ENCODE data around the gene UBR4. TPM values are rescaled to one million over a fixed set of nuclear protein-coding genes. Genes with fewer than 3 reads are reported as not detected.

The UBR4 gene
- total RNA-seq, 1 experiment from 2014 or later: 107 TPM

DNA sequence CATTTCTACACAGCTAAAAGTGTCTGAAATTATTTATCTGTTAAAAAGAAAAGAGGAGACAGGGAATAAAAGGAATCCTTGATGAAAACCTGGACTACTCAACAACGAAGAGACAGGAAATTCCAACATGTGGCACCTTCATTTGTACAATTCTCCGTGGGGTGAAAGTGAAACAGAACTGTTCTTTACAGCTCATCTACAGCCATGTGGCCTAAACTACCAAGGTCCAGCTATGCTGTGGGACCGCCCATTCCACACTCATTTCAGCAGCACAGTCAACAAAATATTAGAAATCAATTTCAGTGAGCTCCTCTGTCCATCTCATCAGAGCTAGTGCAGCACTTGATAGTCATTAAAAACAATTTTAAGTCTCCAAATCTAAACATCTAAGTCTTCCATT, 44.0 kb downstream of the UBR4 start:
- H3K36me3 ChIP-seq (ENCODE audit: control insufficient read depth in 1 of 2, insufficient read depth in 2 of 2, low read length in 2 of 2): peaks cover 86 to 97% of the 10 kb centered on the region in 2 experiments
- no peak for TF ChIP-seq TCF7L2 (IDR thresholded peaks at IDR 0.05; ENCODE audit: borderline replicate concordance, extremely low read depth, insufficient read depth, insufficient read length)
- no peak for TF ChIP-seq SIN3A (IDR thresholded peaks at IDR 0.05; ENCODE audit: low read depth)
- TF ChIP-seq CBX3 (IDR thresholded peaks at IDR 0.05; ENCODE audit: low read depth): no peak
- TF ChIP-seq ATF3 (IDR thresholded peaks at IDR 0.05): no peak
- TF ChIP-seq POLR2AphosphoS5 (IDR thresholded peaks at IDR 0.05; ENCODE audit: low read depth, low read length): no peak
- no peak for TF ChIP-seq ZFX (IDR thresholded peaks at IDR 0.05)
- TF ChIP-seq SRF (IDR thresholded peaks at IDR 0.05; ENCODE audit: low read depth): no peak
- TF ChIP-seq MAX (IDR thresholded peaks at IDR 0.05): no peak
- TF ChIP-seq ELF1 (IDR thresholded peaks at IDR 0.05; ENCODE audit: borderline replicate concordance, low read depth): no peak
- TF ChIP-seq RAD21 (IDR thresholded peaks at IDR 0.05; ENCODE audit: low read depth): no peak
- no peak for TF ChIP-seq ZNF274 (IDR thresholded peaks at IDR 0.05; ENCODE audit: low read depth, low read length)
- TF ChIP-seq EZH2phosphoT487 (IDR thresholded peaks at IDR 0.05; ENCODE audit: borderline replicate concordance): no peak
- no peak for TF ChIP-seq FOSL1 (IDR thresholded peaks at IDR 0.05; ENCODE audit: low read depth)
- no peak for TF ChIP-seq YY1 (IDR thresholded peaks at IDR 0.05; ENCODE audit: extremely low read depth, insufficient replicate concordance, low read depth, low read length)
- TF ChIP-seq ZBTB33 (IDR thresholded peaks at IDR 0.05; ENCODE audit: extremely low read depth, insufficient replicate concordance, low read length): no peak
- no peak for TF ChIP-seq CEBPB (IDR thresholded peaks at IDR 0.05; ENCODE audit: low read depth)
- TF ChIP-seq EGR1 (IDR thresholded peaks at IDR 0.05; ENCODE audit: low read depth): no peak
- TF ChIP-seq POLR2A (IDR thresholded peaks at IDR 0.05; ENCODE audit: borderline replicate concordance, extremely low read depth, insufficient read depth, insufficient read length): no peak
- TF ChIP-seq REST (IDR thresholded peaks at IDR 0.05; ENCODE audit: low read depth): no peak
- no peaks in the 10 kb centered on the region for H3K9me2 ChIP-seq (ENCODE audit: insufficient read depth)
- no TSS peak for BruUV-seq (replicated peaks)
- H3K79me2 ChIP-seq (ENCODE audit: insufficient read depth, low read length): 0 out of 2 replicates have a peak, but pooled peaks cover 4% of the 10 kb centered on the region
- RAD21 ChIA-PET (ENCODE audit: low non-redundant PET in 1 of 2, low total read pairs in 2 of 2, uncharacterized antibody in 2 of 2, unreplicated experiment in 2 of 2): no interaction called here
- H3K27ac ChIP-seq (ENCODE audit: low read depth, low read length): no peak overlapping the region
- CTCF ChIA-PET: interaction anchor here (0.7 kb wide), 2 partner anchors 14 to 496 kb away, joined by 3 read pairs; no protein-coding TSS in a partner anchor
- H3K9me3 ChIP-seq (ENCODE audit: control insufficient read depth in 1 of 2, insufficient read depth in 1 of 2, low read depth in 1 of 2, low read length in 2 of 2): no peaks in the 10 kb centered on the region
- no peak overlapping the region for H3K4me2 ChIP-seq (ENCODE audit: low read length)
- ATAC-seq (no peak), DNase-seq (ENCODE audit: low read depth, low spot score) (no peak)
- H2AFZ ChIP-seq (ENCODE audit: low read depth, low read length, poor library complexity, severe bottlenecking): no peak overlapping the region
- no peaks in the 10 kb centered on the region for H3K27me3 ChIP-seq (ENCODE audit: insufficient read depth, low read length)
- no peaks in the 10 kb centered on the region for H3K4me1 ChIP-seq (ENCODE audit: control insufficient read depth in 1 of 2, insufficient read depth in 2 of 2, low read length in 2 of 2)
- no peaks in the 10 kb centered on the region for H4K20me1 ChIP-seq (ENCODE audit: insufficient read depth)
- H3K4me3 ChIP-seq (replicated peaks in 1 of 2; ENCODE audit: low read depth in 1 of 2, low read length in 2 of 2): no peak overlapping the region
- intact Hi-C loops (cut with micrococcal nuclease): no loop called here
- no peak overlapping the region for H3K9ac ChIP-seq (ENCODE audit: low read length)
- POLR2A ChIA-PET: interaction anchor here (0.6 to 1.1 kb wide), 2 partner anchors 9 to 32 kb away, joined by 3 to 4 read pairs; no protein-coding TSS in a partner anchor

Measured in HCT116 (cell line).